Measurements from ENCODE around the gene HMGXB3. TPM values are rescaled to one million over a fixed set of nuclear protein-coding genes. Genes with fewer than 3 reads are reported as not detected.

Gene HMGXB3
- total RNA-seq, 4 donors from 2014 or later = 31.6 to 63.8 (median 37.9) TPM

- no peak for TF ChIP-seq CTCF (IDR thresholded peaks at IDR 0.05)
- no peak for ATAC-seq (ENCODE audit: low FRiP score)
- no peak for DNase-seq (ENCODE audit: low spot score)
These were observed 91.7 kb downstream of the HMGXB3 start for GRCh38 chr5:150092159-150092787.

DNA sequence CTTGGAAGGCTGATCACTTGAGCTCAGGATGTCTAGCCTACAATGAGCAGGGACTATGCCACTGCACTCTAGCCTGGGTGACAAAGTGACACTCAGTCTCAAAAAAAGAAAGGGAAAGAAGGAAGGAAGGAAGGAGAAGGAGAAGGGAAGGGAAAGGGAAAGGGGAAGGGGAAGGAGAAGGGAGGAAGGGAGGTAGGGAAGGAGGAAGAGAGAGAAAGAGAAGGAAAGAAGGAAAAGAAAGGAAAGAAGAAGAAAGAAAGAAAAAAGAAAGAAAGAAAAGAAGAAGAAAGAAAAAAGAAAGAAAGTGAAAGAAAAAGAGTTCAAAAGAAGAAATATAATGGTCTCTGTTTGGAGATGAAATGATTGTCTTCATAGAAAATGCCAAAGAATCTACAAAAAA is 96.6 kb downstream of the HMGXB3 start:
- ATAC-seq (ENCODE audit: low FRiP score) = no peak
- no peak for TF ChIP-seq CTCF (IDR thresholded peaks at IDR 0.05)
- no peak for DNase-seq (ENCODE audit: low spot score)

GRCh38 chr5:150101023-150101422 is 100.5 kb downstream of the HMGXB3 start:
- TF ChIP-seq CTCF (IDR thresholded peaks at IDR 0.05) = no peak
- ATAC-seq (ENCODE audit: low FRiP score) (no peak), DNase-seq (ENCODE audit: low spot score) (no peak)

Small RNA genes within 50 kb of the gene (small RNA-seq; reads per million reads assigned to genes)
- gene RF00019 = not detected

Other genes with a start within 250 kb of the HMGXB3 start
- not detected for gene PDE6A, start 55.9 kb upstream of the HMGXB3 start, total RNA-seq
- gene SLC26A2, start 40.0 kb upstream of the HMGXB3 start, total RNA-seq = 10 to 100 TPM; 14.8 to 21.8 (median 16.6) TPM
- gene TIGD6, start 85 bp upstream of the HMGXB3 start, total RNA-seq = 1 to 10 TPM; 3.1 to 4.9 (median 3.8) TPM
- 100 to 1,000 TPM in 1 of 4 donors, 10 to 100 TPM in 3; 55.6 to 140 (median 77.6) TPM for gene CSF1R, start 85.8 kb downstream of the HMGXB3 start, total RNA-seq
- gene PDGFRB, start 155.1 kb downstream of the HMGXB3 start, total RNA-seq = 100 to 1,000 TPM; 126 to 366 (median 149) TPM
- gene CDX1, start 166.0 kb downstream of the HMGXB3 start, total RNA-seq = not detected
- gene SLC6A7, start 189.3 kb downstream of the HMGXB3 start, total RNA-seq = not detected

All from omental fat pad (tissue), 4 donors.